ENCODE data around the gene LRRC14B. TPM values are rescaled to one million over a fixed set of nuclear protein-coding genes. Genes with fewer than 3 reads are reported as not detected.

Gene LRRC14B
- total RNA-seq, 3 donors from 2014 or later, result 0.33 to 0.44 TPM; not detected in 1

DNA sequence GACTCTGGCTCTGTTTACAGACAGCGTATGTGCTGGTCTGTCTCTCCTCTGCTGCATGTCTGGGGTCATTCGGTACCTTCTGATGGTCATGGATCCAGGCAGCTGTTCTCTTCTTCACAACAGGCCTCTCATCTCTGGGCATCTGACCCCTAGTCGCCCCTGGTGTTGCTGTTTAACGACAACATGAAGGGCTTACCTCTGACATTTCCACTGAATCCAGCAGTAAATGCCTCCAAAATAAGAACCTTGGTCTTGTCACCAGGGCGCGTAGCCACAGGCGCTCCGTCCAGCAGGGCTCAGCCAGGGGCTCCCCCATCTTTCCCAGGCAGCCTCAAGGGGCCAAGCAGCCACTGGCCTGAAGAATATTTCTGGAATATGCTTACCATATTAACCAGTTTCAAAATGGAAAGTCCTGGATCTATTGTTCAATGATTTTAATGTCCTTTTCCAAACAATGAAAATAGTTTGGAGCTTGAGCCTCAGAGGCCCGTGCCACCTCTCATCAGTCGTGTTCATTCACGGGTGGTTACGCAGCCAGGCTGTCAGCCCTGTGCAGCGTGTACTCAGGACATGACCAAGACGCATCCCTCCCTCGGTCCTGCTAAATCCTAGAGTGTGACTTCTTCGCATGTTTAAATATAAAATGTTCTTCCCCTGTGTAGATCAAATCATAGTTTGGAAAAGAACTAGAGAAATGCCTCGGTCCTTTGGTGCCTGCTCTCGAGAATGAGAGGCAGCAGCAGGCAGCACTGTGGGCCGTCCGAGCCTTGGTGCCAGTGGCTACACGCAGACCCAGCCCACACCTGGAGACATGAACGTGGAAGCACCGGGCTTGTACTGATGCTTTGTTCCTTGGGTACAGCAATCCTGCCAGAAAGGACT is 30.1 kb upstream of the LRRC14B start:
- no peaks in the 10 kb centered on the region for H3K4me1 ChIP-seq
- intact Hi-C loops (cut with DNase I; ENCODE audit: low total_unique reads), result no loop called here

GRCh38 chr5:161803-162110 is 29.5 kb upstream of the LRRC14B start:
- H3K9me3 ChIP-seq, result no peaks in the 10 kb centered on the region
- no peak overlapping the region for H3K27ac ChIP-seq
- intact Hi-C loops (cut with DNase I; ENCODE audit: low total_unique reads), result no loop called here
- peak in 1 of 2 donors; percentile 43 for DNase-seq (ENCODE audit: low spot score in 2 of 2)
- TF ChIP-seq POLR2A (IDR thresholded peaks at IDR 0.05), result no peak
- TF ChIP-seq CTCF (IDR thresholded peaks at IDR 0.05), result no peak
- no peak for TF ChIP-seq POLR2AphosphoS5 (IDR thresholded peaks at IDR 0.05)
- no peak overlapping the region for H3K4me3 ChIP-seq
- no peaks in the 10 kb centered on the region for H3K4me1 ChIP-seq
- no peaks in the 10 kb centered on the region for H3K36me3 ChIP-seq
- no peaks in the 10 kb centered on the region for H3K27me3 ChIP-seq

More for the DNA sequence above, 30.1 kb upstream of the LRRC14B start:
- Histone ChIP-seq H3K27me3 (no peaks in the 10 kb centered on the region), H3K36me3 (no peaks in the 10 kb centered on the region), H3K4me3 (no peak overlapping the region), H3K27ac (no peak overlapping the region), H3K9me3 (no peaks in the 10 kb centered on the region)
- TF ChIP-seq POLR2A (IDR thresholded peaks at IDR 0.05) (no peak), CTCF (IDR thresholded peaks at IDR 0.05) (no peak), POLR2AphosphoS5 (IDR thresholded peaks at IDR 0.05) (no peak)
- peak in 1 of 2 donors; percentile 38 for DNase-seq (ENCODE audit: low spot score in 2 of 2)

GRCh38 chr5:162190-162564 is 29.1 kb upstream of the LRRC14B start:
- Histone ChIP-seq H3K36me3 (no peaks in the 10 kb centered on the region), H3K4me1 (no peaks in the 10 kb centered on the region), H3K9me3 (no peaks in the 10 kb centered on the region), H3K27ac (no peak overlapping the region), H3K4me3 (no peak overlapping the region), H3K27me3 (no peaks in the 10 kb centered on the region)
- TF ChIP-seq POLR2AphosphoS5 (IDR thresholded peaks at IDR 0.05) (no peak), CTCF (IDR thresholded peaks at IDR 0.05) (no peak), POLR2A (IDR thresholded peaks at IDR 0.05) (no peak)
- DNase-seq (ENCODE audit: low spot score in 2 of 2), result no peak
- intact Hi-C loops (cut with DNase I; ENCODE audit: low total_unique reads), result no loop called here

DNA sequence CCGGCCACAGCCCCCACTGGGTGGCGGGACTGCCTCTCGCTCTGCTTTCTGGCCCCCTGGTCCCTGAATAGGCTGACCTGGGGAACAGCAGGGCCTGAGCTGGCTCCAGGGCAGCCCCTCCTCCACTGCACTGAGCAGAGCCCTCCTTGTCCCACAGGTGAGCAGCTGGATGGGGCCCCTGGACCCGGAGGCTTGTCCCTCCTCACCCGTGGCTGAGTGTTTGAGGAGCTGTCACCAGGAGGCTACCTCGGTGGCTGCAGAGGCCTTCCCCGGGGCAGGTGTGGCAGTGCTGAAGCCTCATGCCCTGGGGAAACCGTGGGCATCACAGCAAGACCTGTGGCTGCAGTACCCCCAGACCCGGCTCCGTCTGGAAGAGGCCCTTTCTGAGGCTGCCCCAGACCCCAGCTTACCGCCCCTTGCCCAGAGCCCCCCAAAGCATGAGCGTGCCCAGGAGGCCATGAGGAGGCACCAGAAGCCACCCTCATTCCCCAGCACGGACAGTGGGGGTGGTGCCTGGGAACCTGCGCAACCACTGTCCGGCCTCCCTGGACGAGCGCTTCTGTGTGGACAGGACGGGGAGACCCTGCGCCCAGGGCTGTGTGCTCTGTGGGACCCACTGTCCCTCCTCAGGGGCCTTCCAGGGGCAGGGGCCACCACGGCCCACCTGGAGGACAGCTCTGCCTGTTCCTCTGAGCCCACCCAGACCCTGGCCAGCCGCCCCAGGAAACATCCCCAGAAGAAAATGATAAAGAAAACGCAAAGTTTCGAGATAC is 28.5 kb upstream of the LRRC14B start:
- Histone ChIP-seq H3K9me3 (no peaks in the 10 kb centered on the region), H3K4me1 (no peaks in the 10 kb centered on the region), H3K27ac (no peak overlapping the region), H3K27me3 (no peaks in the 10 kb centered on the region), H3K4me3 (no peak overlapping the region), H3K36me3 (no peaks in the 10 kb centered on the region)
- intact Hi-C loops (cut with DNase I; ENCODE audit: low total_unique reads), result no loop called here
- TF ChIP-seq POLR2AphosphoS5 (IDR thresholded peaks at IDR 0.05) (no peak), POLR2A (IDR thresholded peaks at IDR 0.05) (no peak), CTCF (IDR thresholded peaks at IDR 0.05) (no peak)
- DNase-seq (ENCODE audit: low spot score in 2 of 2), result peak in 1 of 2 donors; percentile 43

DNA sequence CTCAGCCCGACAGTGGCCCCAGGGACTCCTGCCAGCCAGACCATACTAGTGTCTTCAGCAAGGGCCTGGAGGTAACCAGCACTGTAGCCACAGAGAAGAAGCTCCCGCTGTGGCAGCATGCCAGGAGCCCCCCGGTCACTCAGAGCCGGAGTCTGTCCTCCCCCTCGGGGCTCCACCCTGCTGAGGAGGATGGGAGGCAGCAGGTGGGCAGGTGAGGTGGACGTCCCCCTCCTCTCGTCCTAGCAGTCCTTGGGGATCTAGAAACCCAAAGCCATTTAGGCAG is 28.0 kb upstream of the LRRC14B start:
- no peaks in the 10 kb centered on the region for H3K9me3 ChIP-seq
- no peak overlapping the region for H3K27ac ChIP-seq
- H3K4me1 ChIP-seq, result no peaks in the 10 kb centered on the region
- no peak for TF ChIP-seq POLR2A (IDR thresholded peaks at IDR 0.05)
- TF ChIP-seq CTCF (IDR thresholded peaks at IDR 0.05), result no peak
- no peak for TF ChIP-seq POLR2AphosphoS5 (IDR thresholded peaks at IDR 0.05)
- H3K36me3 ChIP-seq, result no peaks in the 10 kb centered on the region
- intact Hi-C loops (cut with DNase I; ENCODE audit: low total_unique reads), result no loop called here
- H3K27me3 ChIP-seq, result no peaks in the 10 kb centered on the region
- DNase-seq (ENCODE audit: low spot score in 2 of 2), result peak in 1 of 2 donors; percentile 49
- no peak overlapping the region for H3K4me3 ChIP-seq

Measured in breast epithelium (tissue), 4 donors.